A549 (cell line): ENCODE data around the gene DCPS. TPM values are rescaled to one million over a fixed set of nuclear protein-coding genes. Genes with fewer than 3 reads are reported as not detected.

Experiments used
- ATAC-seq, 2 experiments: fragments of 200-7000 bp in 1 of 2; fragments of >200 bp in 1 of 2; cut with Nextera tagmentation in 1 of 2; cut with Tn5 transposase in 1 of 2; 3 replicates each; pipeline versions ENCODE4 v1.8.0 to v1.9.1; 2018 to 2020; ENCODE audit warnings: mild to moderate bottlenecking in 1 of 2, moderate library complexity in 1 of 2
- CTCF ChIA-PET: fragments of 300-600 bp; sonication (Branson Sonifier 250); formaldehyde crosslinking; extraction: SDS; loops from one replicate; lab custom pipeline; 2021; ENCODE audit warnings: antibody characterized with exemption, inconsistent platforms; lab: Yijun Ruan, JAX
- POLR2A ChIA-PET: fragments of 350-600 bp; formaldehyde crosslinking; extraction: SDS; loops from one replicate; lab custom pipeline; 2021; ENCODE audit warnings: antibody characterized with exemption, inconsistent platforms; lab: Yijun Ruan, JAX
- DNase-seq, 2 experiments: peaks; one replicate each; pipeline versions ENCODE4 v3.0.0 to v3.0.0-alpha.2; 2011 to 2016; ENCODE audit warnings: low read depth in 1 of 2, low spot score in 1 of 2
- FAIRE-seq: peaks from 2 replicates; lab custom pipeline; 2011; peaks lifted over from hg19 to GRCh38; lab: Jason Lieb, UNC
- H3K27ac ChIP-seq, 2 experiments: fragments of >200 bp; sonication (Bioruptor Twin); formaldehyde crosslinking; 3 replicates each; pipeline ENCODE4 v1.5.1; 2016 to 2017
- H3K4me1 ChIP-seq: fragments of >200 bp; sonication (Bioruptor Twin); formaldehyde crosslinking; 3 replicates; pipeline ENCODE4 v1.6.1; 2016
- H3K4me2 ChIP-seq: fragments of >200 bp; sonication (Bioruptor Twin); formaldehyde crosslinking; 3 replicates; pipeline ENCODE4 v1.6.1; 2016
- H3K4me3 ChIP-seq: fragments of >200 bp; sonication (Bioruptor Twin); formaldehyde crosslinking; 3 replicates; pipeline ENCODE4 v1.5.1; 2016
- H3K9me3 ChIP-seq: fragments of >200 bp; sonication (Bioruptor Twin); formaldehyde crosslinking; 3 replicates; pipeline ENCODE4 v1.6.1; 2016
- CHD4 ChIP-seq: fragments of 200-600 bp; sonication (generic); IDR thresholded peaks from 2 replicates; pipeline ENCODE4 v1.6.1; 2016; ENCODE audit warnings: antibody characterized with exemption, mild to moderate bottlenecking, borderline replicate concordance
- EHF ChIP-seq: fragments of 250-450 bp; sonication (Bioruptor Pico); IDR thresholded peaks from 2 replicates; pipeline ENCODE4 v1.5.0; 2020; ENCODE audit warnings: mild to moderate bottlenecking
- EHMT2 ChIP-seq: fragments of 200-600 bp; sonication (generic); IDR thresholded peaks from 2 replicates; pipeline ENCODE4 v1.6.1; 2016; ENCODE audit warnings: antibody characterized with exemption, low read depth, mild to moderate bottlenecking, moderate library complexity
- HEYL ChIP-seq: fragments of 250-450 bp; sonication (Bioruptor Pico); IDR thresholded peaks from 2 replicates; pipeline ENCODE4 v1.8.0; 2021; ENCODE audit warnings: mild to moderate bottlenecking, moderate library complexity
- HOXA7 ChIP-seq: fragments of 250-450 bp; sonication (Bioruptor Pico); IDR thresholded peaks from 2 replicates; pipeline ENCODE4 v1.5.0; 2020; ENCODE audit warnings: mild to moderate bottlenecking, moderate library complexity
- HOXB13 ChIP-seq: fragments of 250-450 bp; sonication (Bioruptor Pico); IDR thresholded peaks from 2 replicates; pipeline ENCODE4 v1.5.0; 2020; ENCODE audit warnings: low read depth, mild to moderate bottlenecking, moderate library complexity
- JUN ChIP-seq, 2 experiments: fragments of >200 bp; sonication (Bioruptor Twin); formaldehyde crosslinking; IDR thresholded peaks; 2 replicates in 1 of 2; 3 replicates in 1 of 2; pipeline ENCODE4 v1.6.1; 2016 to 2017
- KDM1A ChIP-seq: fragments of 200-600 bp; sonication (generic); IDR thresholded peaks from 2 replicates; pipeline ENCODE4 v1.6.1; 2016; ENCODE audit warnings: low read depth, mild to moderate bottlenecking
- NFE2L2 ChIP-seq: fragments of 150-350 bp; conservative IDR thresholded peaks from 2 replicates; pipeline ENCODE4 v1.6.1; 2014; ENCODE audit warnings: low read length
- NR3C1 ChIP-seq: fragments of >200 bp; sonication (Bioruptor Twin); formaldehyde crosslinking; IDR thresholded peaks from 3 replicates; pipeline ENCODE4 v1.6.1; 2017
- POLR2A ChIP-seq: IDR thresholded peaks from 2 replicates; pipeline ENCODE4 v1.6.1; 2012; ENCODE audit warnings: mild to moderate bottlenecking, low read length
- RNF2 ChIP-seq: fragments of 200-600 bp; sonication (generic); IDR thresholded peaks from 2 replicates; pipeline ENCODE4 v1.6.1; 2016; ENCODE audit warnings: low read depth, mild to moderate bottlenecking, antibody characterized with exemption, moderate library complexity, borderline replicate concordance
- SMC3 ChIP-seq: fragments of >200 bp; sonication (Bioruptor Twin); formaldehyde crosslinking; IDR thresholded peaks from 3 replicates; pipeline ENCODE4 v1.6.1; 2018; ENCODE audit warnings: inconsistent platforms
- TFCP2L1 ChIP-seq: fragments of 250-450 bp; sonication (Bioruptor Pico); IDR thresholded peaks from 2 replicates; pipeline ENCODE4 v1.5.0; 2021; ENCODE audit warnings: mild to moderate bottlenecking
- WGBS: methylation state at CpG from one replicate; pipeline ENCODE4 v1.1.6; 2017; ENCODE audit errors: missing lambda C conversion rate; 5-methylcytosine and 5-hydroxymethylcytosine counted together
- polyA plus RNA-seq, 4 experiments: library from polyadenylated mRNA; depleted of rRNA in 3 of 4; stranded (reverse); fragments of >200 nt; fragmentation: RNase III in 1 of 4; extraction: RNeasy Plus Mini Kit Qiagen cat#74134 plus additional on column Dnase treatment in 1 of 4; gene quantifications; 2 replicates in 3 of 4; 3 replicates in 1 of 4; pipeline ENCODE4 v1.2.3, GENCODE V29; 2011 to 2017
- TF ChIP-seq, protein P1 (sequence below): fragments of 250-450 bp; sonication (Bioruptor Pico); IDR thresholded peaks from 2 replicates; pipeline ENCODE4 v1.5.0; 2020; ENCODE audit warnings: low read depth, mild to moderate bottlenecking, moderate library complexity
- TF ChIP-seq, protein P2 (sequence below): fragments of 200-600 bp; sonication (generic); IDR thresholded peaks from 2 replicates; pipeline ENCODE4 v1.6.1; 2016; ENCODE audit warnings: antibody characterized with exemption, mild to moderate bottlenecking, moderate library complexity
- TF ChIP-seq, protein P3 (sequence below): IDR thresholded peaks from 2 replicates; pipeline ENCODE4 v1.6.1; 2012; ENCODE audit warnings: low read depth, borderline replicate concordance
- TF ChIP-seq, protein P4 (sequence below): fragments of >200 bp; sonication (Bioruptor Twin); formaldehyde crosslinking; IDR thresholded peaks from 3 replicates; pipeline ENCODE4 v1.6.1; 2016

The DCPS gene
- polyA plus RNA-seq, 2 of the 4 experiments (the other 2 are of a cell fraction), result 17.8 to 23.0 TPM

DNA sequence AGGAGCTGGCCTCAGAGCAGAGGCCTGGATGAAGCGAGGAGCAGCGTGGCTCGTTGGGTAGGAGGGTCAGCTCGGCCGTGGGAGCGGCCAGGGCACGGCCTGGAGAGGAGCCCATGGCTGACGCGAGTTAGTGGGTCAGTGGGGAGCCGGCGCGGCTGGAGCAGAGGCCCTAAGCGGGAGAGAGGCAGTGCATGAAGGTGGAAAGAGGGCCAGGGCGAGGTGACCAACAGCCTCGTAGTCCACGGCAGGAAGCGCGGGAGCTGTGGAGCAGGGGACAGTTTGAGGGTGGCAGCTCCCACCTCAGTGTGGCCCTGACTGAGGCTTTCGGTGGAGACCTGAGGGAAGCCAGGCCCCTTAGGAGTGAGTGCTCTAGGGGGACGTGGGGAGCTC lies 24.1 kb downstream of the DCPS start:
- Histone ChIP-seq H3K4me1 (peaks cover 10% of the 10 kb centered on the region), H3K4me2 (no peak overlapping the region), H3K4me3 (no peak overlapping the region), H3K9me3 (no peaks in the 10 kb centered on the region), H3K27ac (no peak overlapping the region)
- ChIA-PET CTCF (interaction anchor here (1.1 kb wide), 1 partner anchor 18 kb away, joined by 5 read pairs; no protein-coding TSS in a partner anchor), POLR2A (no interaction called here)
- ATAC-seq, result no peak
- DNase-seq, result no peak
- no peak for FAIRE-seq
- no peak for TF ChIP-seq RNF2
- WGBS, result 89% methylated on average over 20 of the region's 20 CpGs

DNA sequence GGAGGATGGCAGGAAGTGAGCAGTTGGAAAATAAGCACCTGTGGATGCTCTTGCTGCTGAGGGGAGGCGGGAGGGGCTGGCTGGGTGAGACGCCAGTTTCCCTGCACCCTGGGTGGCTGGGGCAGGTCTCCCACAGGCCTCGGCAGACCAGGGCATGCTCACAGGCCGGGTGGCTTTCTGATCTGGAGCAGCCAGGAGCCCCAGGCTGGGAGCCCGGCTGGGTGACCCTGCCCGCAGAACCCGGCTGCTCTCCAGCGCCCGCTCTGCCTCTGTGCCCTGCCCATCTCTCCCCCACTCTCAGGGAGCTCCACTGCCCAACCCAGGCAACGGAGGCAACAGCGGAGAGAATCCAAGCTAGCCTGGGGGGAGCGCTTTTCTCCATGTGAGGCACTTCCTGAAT lies 24.6 kb downstream of the DCPS start:
- Histone ChIP-seq H3K4me3 (no peak overlapping the region), H3K4me1 (peaks cover 13% of the 10 kb centered on the region), H3K4me2 (no peak overlapping the region), H3K27ac (no peak overlapping the region), H3K9me3 (no peaks in the 10 kb centered on the region)
- FAIRE-seq (no peak), DNase-seq (no peak), ATAC-seq (no peak)
- ChIA-PET POLR2A (no interaction called here), CTCF (interaction anchor here (1.1 kb wide), 1 partner anchor 18 kb away, joined by 5 read pairs; no protein-coding TSS in a partner anchor)
- TF ChIP-seq CHD4 (no peak), POLR2A (no peak), JUN (IDR thresholded peaks at IDR 0.05) (no peak), NFE2L2 (no peak), SMC3 (no peak), HOXA7 (CRISPR knock-in tag) (no peak), EHMT2 (no peak), EHF (CRISPR knock-in tag) (no peak), TFCP2L1 (CRISPR knock-in tag) (no peak), HEYL (CRISPR knock-in tag) (no peak), HOXB13 (CRISPR knock-in tag) (no peak), NR3C1 (no peak), KDM1A (no peak)
- TF ChIP-seq, protein P1, sequence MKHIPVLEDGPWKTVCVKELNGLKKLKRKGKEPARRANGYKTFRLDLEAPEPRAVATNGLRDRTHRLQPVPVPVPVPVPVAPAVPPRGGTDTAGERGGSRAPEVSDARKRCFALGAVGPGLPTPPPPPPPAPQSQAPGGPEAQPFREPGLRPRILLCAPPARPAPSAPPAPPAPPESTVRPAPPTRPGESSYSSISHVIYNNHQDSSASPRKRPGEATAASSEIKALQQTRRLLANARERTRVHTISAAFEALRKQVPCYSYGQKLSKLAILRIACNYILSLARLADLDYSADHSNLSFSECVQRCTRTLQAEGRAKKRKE, result no peak
- TF ChIP-seq, protein P2, sequence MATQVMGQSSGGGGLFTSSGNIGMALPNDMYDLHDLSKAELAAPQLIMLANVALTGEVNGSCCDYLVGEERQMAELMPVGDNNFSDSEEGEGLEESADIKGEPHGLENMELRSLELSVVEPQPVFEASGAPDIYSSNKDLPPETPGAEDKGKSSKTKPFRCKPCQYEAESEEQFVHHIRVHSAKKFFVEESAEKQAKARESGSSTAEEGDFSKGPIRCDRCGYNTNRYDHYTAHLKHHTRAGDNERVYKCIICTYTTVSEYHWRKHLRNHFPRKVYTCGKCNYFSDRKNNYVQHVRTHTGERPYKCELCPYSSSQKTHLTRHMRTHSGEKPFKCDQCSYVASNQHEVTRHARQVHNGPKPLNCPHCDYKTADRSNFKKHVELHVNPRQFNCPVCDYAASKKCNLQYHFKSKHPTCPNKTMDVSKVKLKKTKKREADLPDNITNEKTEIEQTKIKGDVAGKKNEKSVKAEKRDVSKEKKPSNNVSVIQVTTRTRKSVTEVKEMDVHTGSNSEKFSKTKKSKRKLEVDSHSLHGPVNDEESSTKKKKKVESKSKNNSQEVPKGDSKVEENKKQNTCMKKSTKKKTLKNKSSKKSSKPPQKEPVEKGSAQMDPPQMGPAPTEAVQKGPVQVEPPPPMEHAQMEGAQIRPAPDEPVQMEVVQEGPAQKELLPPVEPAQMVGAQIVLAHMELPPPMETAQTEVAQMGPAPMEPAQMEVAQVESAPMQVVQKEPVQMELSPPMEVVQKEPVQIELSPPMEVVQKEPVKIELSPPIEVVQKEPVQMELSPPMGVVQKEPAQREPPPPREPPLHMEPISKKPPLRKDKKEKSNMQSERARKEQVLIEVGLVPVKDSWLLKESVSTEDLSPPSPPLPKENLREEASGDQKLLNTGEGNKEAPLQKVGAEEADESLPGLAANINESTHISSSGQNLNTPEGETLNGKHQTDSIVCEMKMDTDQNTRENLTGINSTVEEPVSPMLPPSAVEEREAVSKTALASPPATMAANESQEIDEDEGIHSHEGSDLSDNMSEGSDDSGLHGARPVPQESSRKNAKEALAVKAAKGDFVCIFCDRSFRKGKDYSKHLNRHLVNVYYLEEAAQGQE, result no peak
- TF ChIP-seq, protein P3, sequence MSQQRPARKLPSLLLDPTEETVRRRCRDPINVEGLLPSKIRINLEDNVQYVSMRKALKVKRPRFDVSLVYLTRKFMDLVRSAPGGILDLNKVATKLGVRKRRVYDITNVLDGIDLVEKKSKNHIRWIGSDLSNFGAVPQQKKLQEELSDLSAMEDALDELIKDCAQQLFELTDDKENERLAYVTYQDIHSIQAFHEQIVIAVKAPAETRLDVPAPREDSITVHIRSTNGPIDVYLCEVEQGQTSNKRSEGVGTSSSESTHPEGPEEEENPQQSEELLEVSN, result no peak
- TF ChIP-seq, protein P4, sequence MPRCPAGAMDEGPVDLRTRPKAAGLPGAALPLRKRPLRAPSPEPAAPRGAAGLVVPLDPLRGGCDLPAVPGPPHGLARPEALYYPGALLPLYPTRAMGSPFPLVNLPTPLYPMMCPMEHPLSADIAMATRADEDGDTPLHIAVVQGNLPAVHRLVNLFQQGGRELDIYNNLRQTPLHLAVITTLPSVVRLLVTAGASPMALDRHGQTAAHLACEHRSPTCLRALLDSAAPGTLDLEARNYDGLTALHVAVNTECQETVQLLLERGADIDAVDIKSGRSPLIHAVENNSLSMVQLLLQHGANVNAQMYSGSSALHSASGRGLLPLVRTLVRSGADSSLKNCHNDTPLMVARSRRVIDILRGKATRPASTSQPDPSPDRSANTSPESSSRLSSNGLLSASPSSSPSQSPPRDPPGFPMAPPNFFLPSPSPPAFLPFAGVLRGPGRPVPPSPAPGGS, result no peak
- 96% methylated on average over 10 of the region's 12 CpGs for WGBS
